Heart right ventricle (tissue), 16 donors: Measurements from ENCODE around the gene SLC2A13. TPM values are rescaled to one million over a fixed set of nuclear protein-coding genes. Genes with fewer than 3 reads are reported as not detected.
"Not testable (repeated sequence)": the region's sequence is repeated elsewhere in the genome, so short reads cannot be mapped to it uniquely, and the experiment has no call there.

Experiments
- ATAC-seq, 8 donors: fragments of 200-7000 bp; cut with Tn5 transposase; one replicate each; pipeline ENCODE4 v1.9.1; 2020; ENCODE audit warnings: mild to moderate bottlenecking in 8 of 8, moderate library complexity in 8 of 8, moderate number of reproducible peaks in 1 of 8
- DNase-seq, 2 donors: peaks; one replicate each; pipeline ENCODE4 v3.0.0-alpha.2; 2020
- H3K27ac ChIP-seq, 10 donors: fragments of 200-600 bp; sonication (generic) in 2 of 10; one replicate each; pipeline versions ENCODE4 v1.5.0 to v1.8.0; 2020 to 2022; ENCODE audit warnings: mild to moderate bottlenecking in 3 of 10
- H3K27me3 ChIP-seq, 7 donors: fragments of 200-600 bp; one replicate each; pipeline ENCODE4 v1.8.0; 2021 to 2022; ENCODE audit warnings: mild to moderate bottlenecking in 2 of 7
- H3K36me3 ChIP-seq, 9 donors: fragments of 200-600 bp; sonication (generic) in 1 of 9; one replicate each; pipeline versions ENCODE4 v1.5.0 to v1.8.0; 2020 to 2022; ENCODE audit warnings: mild to moderate bottlenecking in 2 of 9
- H3K4me1 ChIP-seq, 9 donors: fragments of 200-600 bp; sonication (generic) in 1 of 9; one replicate each; pipeline versions ENCODE4 v1.5.0 to v1.8.0; 2020 to 2022; ENCODE audit warnings: mild to moderate bottlenecking in 4 of 9
- H3K4me3 ChIP-seq, 10 donors: fragments of 200-600 bp; sonication (generic) in 2 of 10; one replicate each; pipeline versions ENCODE4 v1.5.0 to v1.8.0; 2020 to 2022; ENCODE audit warnings: mild to moderate bottlenecking in 7 of 10, moderate library complexity in 2 of 10
- H3K9me3 ChIP-seq, 11 donors: fragments of 200-600 bp in 10 of 11; sonication (generic) in 2 of 11; one replicate each; pipeline versions ENCODE4 v1.5.0 to v1.8.0; 2013 to 2022; ENCODE audit warnings: mild to moderate bottlenecking in 2 of 11, control low read depth in 1 of 11, moderate library complexity in 1 of 11
- WGBS, 2 donors: extraction: QIAGEN DNeasy Blood & Tissue Kit; methylation state at CpG; one replicate each; pipeline ENCODE4 v1.1.7; 2013; ENCODE audit warnings: inconsistent platforms in 1 of 2; 5-methylcytosine and 5-hydroxymethylcytosine counted together
- intact Hi-C, 10 donors: fragments of 100-400 bp; cut with DNase I; formaldehyde crosslinking; loops; one replicate each; pipeline versions ENCODE4 v1.11.1 to v1.14.2; 2022
- polyA plus RNA-seq, 2 donors: library from polyadenylated mRNA; stranded (reverse); fragments of 200-250 nt; gene quantifications; one replicate each; pipeline ENCODE4 v1.2.3, GENCODE V29; 2013
- total RNA-seq, 10 donors: library from RNA; stranded (reverse); fragmentation: NEBNext Ultra II Directional in 3 of 10; extraction: Animal tissue kit (Norgen Biotek cat#: 25700) in 3 of 10; gene quantifications; one replicate each; pipeline versions ENCODE4 v1.2.1 to v1.2.4, GENCODE V29; 2021 to 2023
- TF ChIP-seq, protein P1 (sequence below), 9 donors: fragments of 200-600 bp; sonication (generic) in 2 of 9; IDR thresholded peaks; one replicate each; pipeline versions ENCODE4 v1.5.0 to v1.8.0; 2021 to 2022; ENCODE audit warnings: antibody characterized with exemption in 9 of 9, mild to moderate bottlenecking in 5 of 9, moderate library complexity in 1 of 9
- donor health status: Arrhythmogenic right ventricular cardiomyopathy.
- donor health status: ischemic (EF 13 %, LVEDD 7.1; RV severe dilation, severe dysfunction).
- donor health status: healthy with polysubstance abuse.
- donor health status: DM: no; HTN: yes; CAD: no.
- donor health status: DM: no; HTN: no; CAD: no.
- donor health status: ischemic (EF 25% LVEDD 6.9; RV normal size, moderate dysfunction).
- donor health status: ischemic (EF 25% LVEDD 5.7; RV mildly dilated, moderate dysfunction).
- donor health status: healthy.
- donor health status: DM: yes; HTN: yes; CAD: no.
- donor health status: Ischemic cardiomyopathy.
- donor health status: ischemic (EF 35%, LVEDD 5.7; RV mildly dilated, moderate dysfunction).
- donor health status: nonischemic (EF 11% LVEDD 7.7; RV severe dilation, severe dysfunction).
- donor health status: DM: yes; HTN: yes; CAD: no.
- donor health status: PGD.
- donor health status: ischemic (EF 29% LVEDD 5.4; RV normal size, mild dysfunction).
- donor health status: nonischemic (EF 23%, LVEDD 6.1; RV moderate dilation, normal function).

Gene SLC2A13
- total and polyA plus RNA-seq, 12 donors: 2.6 to 14.2 (median 9.8) TPM

DNA sequence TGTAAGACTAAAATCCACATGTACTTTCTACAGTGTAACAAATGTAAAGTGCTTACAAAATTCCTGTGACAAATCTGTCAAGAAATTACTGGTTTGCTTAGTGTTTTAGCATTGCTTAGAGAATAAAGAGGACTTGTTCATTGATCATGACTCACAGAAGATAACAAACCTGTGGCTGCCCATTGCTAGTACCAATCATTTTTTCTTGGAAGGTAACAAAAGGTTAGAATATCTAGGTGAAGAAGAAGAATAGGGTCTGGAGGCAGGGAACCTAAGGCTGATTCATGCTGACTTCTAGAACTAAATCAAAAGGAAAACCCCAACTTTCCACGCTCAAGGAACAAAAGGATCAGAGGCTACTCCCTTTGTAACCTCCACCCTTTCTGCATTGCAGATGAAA lies 253.5 kb downstream of the SLC2A13 start:
- Histone ChIP-seq H3K9me3 (no peaks in the 10 kb centered on the region), H3K27me3 (no peaks in the 10 kb centered on the region), H3K4me1 (peaks cover 0 to 3% (median 0%) of the 10 kb centered on the region in 9 donors), H3K36me3 (peaks cover 0 to 7% (median 0%) of the 10 kb centered on the region in 9 donors), H3K27ac (no peak overlapping the region), H3K4me3 (no peak overlapping the region)
- TF ChIP-seq, protein P1, sequence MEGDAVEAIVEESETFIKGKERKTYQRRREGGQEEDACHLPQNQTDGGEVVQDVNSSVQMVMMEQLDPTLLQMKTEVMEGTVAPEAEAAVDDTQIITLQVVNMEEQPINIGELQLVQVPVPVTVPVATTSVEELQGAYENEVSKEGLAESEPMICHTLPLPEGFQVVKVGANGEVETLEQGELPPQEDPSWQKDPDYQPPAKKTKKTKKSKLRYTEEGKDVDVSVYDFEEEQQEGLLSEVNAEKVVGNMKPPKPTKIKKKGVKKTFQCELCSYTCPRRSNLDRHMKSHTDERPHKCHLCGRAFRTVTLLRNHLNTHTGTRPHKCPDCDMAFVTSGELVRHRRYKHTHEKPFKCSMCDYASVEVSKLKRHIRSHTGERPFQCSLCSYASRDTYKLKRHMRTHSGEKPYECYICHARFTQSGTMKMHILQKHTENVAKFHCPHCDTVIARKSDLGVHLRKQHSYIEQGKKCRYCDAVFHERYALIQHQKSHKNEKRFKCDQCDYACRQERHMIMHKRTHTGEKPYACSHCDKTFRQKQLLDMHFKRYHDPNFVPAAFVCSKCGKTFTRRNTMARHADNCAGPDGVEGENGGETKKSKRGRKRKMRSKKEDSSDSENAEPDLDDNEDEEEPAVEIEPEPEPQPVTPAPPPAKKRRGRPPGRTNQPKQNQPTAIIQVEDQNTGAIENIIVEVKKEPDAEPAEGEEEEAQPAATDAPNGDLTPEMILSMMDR (IDR thresholded peaks at IDR 0.05): no peak
- ATAC-seq (no peak), DNase-seq (no peak)
- intact Hi-C loops: no loop called here
- WGBS, 2 donors: 92 to 100% methylated on average over 1 of the region's 1 CpG

DNA sequence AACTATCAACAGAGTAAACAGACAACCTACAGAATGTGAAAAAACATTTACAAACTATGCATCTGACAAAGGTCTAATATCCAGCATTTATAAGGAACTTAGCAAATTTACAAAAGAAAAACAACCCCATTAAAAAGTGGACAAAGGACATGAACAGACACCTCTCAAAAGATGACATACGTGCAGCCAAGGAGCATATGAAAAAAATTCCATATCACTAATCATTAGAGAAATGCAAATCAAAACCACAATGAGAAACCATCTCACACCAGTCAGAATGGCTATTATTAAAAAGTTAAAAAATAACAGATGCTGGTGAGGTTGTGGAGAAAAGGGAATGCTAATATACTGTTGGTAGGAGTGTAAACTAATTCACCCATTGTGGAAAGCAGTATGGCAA lies 257.7 kb downstream of the SLC2A13 start:
- H3K36me3 ChIP-seq, ATAC-seq, H3K4me3 ChIP-seq, DNase-seq, H3K27me3 ChIP-seq, H3K9me3 ChIP-seq, intact Hi-C loops, H3K27ac ChIP-seq, H3K4me1 ChIP-seq: not testable (repeated sequence)
- 90 to 95% methylated on average over 1 of the region's 1 CpG for WGBS, 2 donors

- DNase-seq (no peak), ATAC-seq (no peak)
- H3K4me3 ChIP-seq: no peak overlapping the region
- no peaks in the 10 kb centered on the region for H3K4me1 ChIP-seq
- WGBS, 2 donors: 75 to 77% methylated on average over 2 of the region's 2 CpGs
- no peaks in the 10 kb centered on the region for H3K27me3 ChIP-seq
- no peaks in the 10 kb centered on the region for H3K9me3 ChIP-seq
- H3K27ac ChIP-seq: no peak overlapping the region
- intact Hi-C loops: no loop called here
- TF ChIP-seq, protein P1 (IDR thresholded peaks at IDR 0.05): no peak
- no peaks in the 10 kb centered on the region for H3K36me3 ChIP-seq
These were observed 258.8 kb downstream of the SLC2A13 start for GRCh38 chr12:39846971-39847650.

DNA sequence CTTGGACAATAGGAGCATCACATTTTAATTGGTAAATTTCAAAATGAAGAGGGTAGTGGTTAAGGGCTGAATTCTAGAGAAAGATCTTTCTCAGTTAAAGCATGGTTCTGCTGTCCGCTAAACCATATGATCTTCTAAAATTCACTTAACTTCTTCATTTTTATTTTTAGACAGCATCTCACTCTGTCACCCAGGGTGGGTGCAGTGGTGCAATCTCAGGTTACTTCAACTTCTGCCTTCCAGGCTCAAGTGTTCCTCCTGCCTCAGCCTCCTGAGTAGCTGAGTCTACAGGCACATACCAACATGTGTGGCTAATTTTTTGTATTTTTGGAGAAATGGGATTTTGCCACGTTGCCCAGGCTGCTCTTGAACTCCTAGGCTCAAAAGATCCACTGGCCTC lies 259.6 kb downstream of the SLC2A13 start:
- H3K9me3 ChIP-seq: no peaks in the 10 kb centered on the region
- H3K27ac ChIP-seq: no peak overlapping the region
- DNase-seq (no peak), ATAC-seq (no peak)
- H3K36me3 ChIP-seq: no peaks in the 10 kb centered on the region
- H3K27me3 ChIP-seq: no peaks in the 10 kb centered on the region
- TF ChIP-seq, protein P1 (IDR thresholded peaks at IDR 0.05): no peak
- WGBS, 2 donors: 86 to 89% methylated on average over 2 of the region's 2 CpGs
- intact Hi-C loops: no loop called here
- no peak overlapping the region for H3K4me3 ChIP-seq
- H3K4me1 ChIP-seq: no peaks in the 10 kb centered on the region

DNA sequence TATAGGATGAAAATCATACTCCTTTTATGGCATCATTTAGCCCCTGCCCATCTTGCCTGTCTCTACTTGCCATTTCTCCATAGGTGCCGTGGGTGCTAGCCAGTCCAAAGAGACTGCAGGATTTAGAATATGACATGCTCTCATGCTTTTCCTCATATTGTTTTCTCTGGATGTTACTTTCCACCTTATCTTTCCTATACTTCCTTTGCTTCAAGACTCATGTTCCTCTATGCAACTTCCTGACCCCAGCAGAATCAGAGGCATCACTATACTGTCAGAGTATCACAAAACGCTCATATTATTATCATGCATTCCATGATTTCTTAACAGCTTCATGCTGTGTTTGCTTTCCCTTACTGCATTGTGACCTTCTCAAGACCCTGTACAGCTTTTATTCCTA lies 265.5 kb downstream of the SLC2A13 start:
- Histone ChIP-seq H3K36me3 (peaks cover 0 to 9% (median 0%) of the 10 kb centered on the region in 9 donors), H3K4me1 (no peaks in the 10 kb centered on the region), H3K27ac (no peak overlapping the region), H3K4me3 (no peak overlapping the region), H3K27me3 (no peaks in the 10 kb centered on the region), H3K9me3 (peaks cover 0 to 11% (median 0%) of the 10 kb centered on the region in 11 donors)
- 75 to 78% methylated on average over 2 of the region's 2 CpGs for WGBS, 2 donors
- ATAC-seq (no peak), DNase-seq (no peak)
- intact Hi-C loops: no loop called here
- TF ChIP-seq, protein P1 (IDR thresholded peaks at IDR 0.05): no peak
